ENCODE data around the gene NOX5. TPM values are rescaled to one million over a fixed set of nuclear protein-coding genes. Genes with fewer than 3 reads are reported as not detected.

NOX5 gene
- total RNA-seq, 1 experiment from 2014 or later, result 0.91 TPM

DNA sequence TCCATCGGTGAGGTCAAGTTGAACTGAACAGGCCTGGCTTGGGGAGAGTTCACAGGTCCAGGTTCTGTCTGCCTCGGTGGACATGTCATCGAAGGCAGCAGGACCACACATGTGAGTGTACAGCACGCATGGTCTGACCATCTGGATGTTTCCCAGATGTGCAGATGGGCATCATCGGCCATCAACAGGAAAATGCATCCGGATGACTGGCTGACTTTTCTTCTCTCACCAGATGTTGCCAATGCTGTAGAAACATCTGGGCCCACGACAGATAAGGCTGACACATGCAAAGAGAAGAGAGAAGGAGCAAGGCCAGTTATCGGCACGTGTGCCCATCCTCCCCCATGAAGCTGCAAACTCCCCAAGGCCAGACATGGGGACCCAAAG is 45.1 kb downstream of the NOX5 start:
- BruUV-seq (replicated peaks), result no TSS peak
- Histone ChIP-seq H2AFZ (ENCODE audit: low read depth, low read length, poor library complexity, severe bottlenecking) (peak overlapping the region; percentile 65), H3K9me2 (ENCODE audit: insufficient read depth) (no peaks in the 10 kb centered on the region), H3K27ac (ENCODE audit: low read depth, low read length) (no peak overlapping the region), H3K4me1 (ENCODE audit: control insufficient read depth in 1 of 2, insufficient read depth in 2 of 2, low read length in 2 of 2) (peaks cover 0 to 24% of the 10 kb centered on the region in 2 experiments; a peak in 2 of 4 replicates), H3K79me2 (ENCODE audit: insufficient read depth, low read length) (no peaks in the 10 kb centered on the region), H4K20me1 (ENCODE audit: insufficient read depth) (no peaks in the 10 kb centered on the region), H3K9me3 (ENCODE audit: control insufficient read depth in 1 of 2, insufficient read depth in 1 of 2, low read depth in 1 of 2, low read length in 2 of 2) (no peaks in the 10 kb centered on the region), H3K4me3 (replicated peaks in 1 of 2; ENCODE audit: low read depth in 1 of 2, low read length in 2 of 2) (no peak overlapping the region), H3K36me3 (ENCODE audit: control insufficient read depth in 1 of 2, insufficient read depth in 2 of 2, low read length in 2 of 2) (no peaks in the 10 kb centered on the region), H3K27me3 (ENCODE audit: insufficient read depth, low read length) (no peaks in the 10 kb centered on the region), H3K4me2 (ENCODE audit: low read length) (peak overlapping the region; percentile 57), H3K9ac (ENCODE audit: low read length) (no peak overlapping the region)
- ChIA-PET RAD21 (ENCODE audit: low non-redundant PET in 1 of 2, low total read pairs in 2 of 2, uncharacterized antibody in 2 of 2, unreplicated experiment in 2 of 2) (interaction anchor here (0.9 kb wide), 2 partner anchors 101 to 166 kb away, joined by 3 to 5 read pairs; no protein-coding TSS in a partner anchor), CTCF (interaction anchor here (0.8 to 2.4 kb wide), 14 partner anchors 8 to 408 kb away, joined by 3 to 18 read pairs (median 4); partner anchors contain the start of gene KIF23), POLR2A (interaction anchor here (0.9 to 1.0 kb wide), 2 partner anchors 393 to 398 kb away, joined by 3 read pairs; partner anchors contain the start of gene RPLP1)
- TF ChIP-seq EGR1 (IDR thresholded peaks at IDR 0.05; ENCODE audit: low read depth) (no peak), POLR2A (IDR thresholded peaks at IDR 0.05; ENCODE audit: borderline replicate concordance, extremely low read depth, insufficient read depth, insufficient read length) (no peak), POLR2AphosphoS5 (IDR thresholded peaks at IDR 0.05; ENCODE audit: low read depth, low read length) (no peak)
- intact Hi-C loops (cut with micrococcal nuclease), result loop anchor here (1.0 kb wide), 5 partner anchors 166 to 407 kb away; no protein-coding TSS in a partner anchor
- ATAC-seq (peak; percentile 13; the same call in 1 of the 2 replicates), DNase-seq (ENCODE audit: low read depth, low spot score) (no peak)

DNA sequence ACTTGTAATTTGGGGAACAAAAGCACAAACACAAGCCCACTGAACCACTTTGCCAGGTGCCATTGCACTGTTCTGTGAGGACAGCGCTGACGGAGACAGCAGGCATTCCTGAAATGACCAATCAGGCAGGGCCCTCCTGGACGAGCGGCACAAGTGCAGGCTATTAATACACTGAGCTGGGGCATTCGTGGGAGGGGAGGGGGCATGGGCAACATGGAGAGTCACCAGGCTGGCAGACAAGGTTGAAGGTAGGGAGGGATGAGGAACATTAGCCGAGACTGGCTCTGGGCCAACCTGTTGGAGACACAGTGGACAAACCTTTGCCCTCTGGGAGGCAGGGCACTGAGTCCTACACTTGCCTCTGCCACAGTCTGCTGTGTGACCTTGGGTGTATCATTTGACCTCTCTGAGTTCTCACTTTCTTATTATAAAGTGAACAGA is 45.6 kb downstream of the NOX5 start:
- Histone ChIP-seq H3K27ac (ENCODE audit: low read depth, low read length) (no peak overlapping the region), H3K4me1 (ENCODE audit: control insufficient read depth in 1 of 2, insufficient read depth in 2 of 2, low read length in 2 of 2) (peaks cover 0 to 24% of the 10 kb centered on the region in 2 experiments; a peak in 2 of 4 replicates), H3K9me3 (ENCODE audit: control insufficient read depth in 1 of 2, insufficient read depth in 1 of 2, low read depth in 1 of 2, low read length in 2 of 2) (no peaks in the 10 kb centered on the region), H3K9me2 (ENCODE audit: insufficient read depth) (no peaks in the 10 kb centered on the region), H3K27me3 (ENCODE audit: insufficient read depth, low read length) (no peaks in the 10 kb centered on the region), H3K9ac (ENCODE audit: low read length) (no peak overlapping the region), H2AFZ (ENCODE audit: low read depth, low read length, poor library complexity, severe bottlenecking) (no peak overlapping the region), H3K79me2 (ENCODE audit: insufficient read depth, low read length) (no peaks in the 10 kb centered on the region), H3K4me2 (ENCODE audit: low read length) (no peak overlapping the region), H3K4me3 (replicated peaks in 1 of 2; ENCODE audit: low read depth in 1 of 2, low read length in 2 of 2) (no peak overlapping the region), H4K20me1 (ENCODE audit: insufficient read depth) (no peaks in the 10 kb centered on the region), H3K36me3 (ENCODE audit: control insufficient read depth in 1 of 2, insufficient read depth in 2 of 2, low read length in 2 of 2) (no peaks in the 10 kb centered on the region)
- ATAC-seq (no peak), DNase-seq (ENCODE audit: low read depth, low spot score) (no peak)
- no TSS peak for BruUV-seq (replicated peaks)
- ChIA-PET RAD21 (ENCODE audit: low non-redundant PET in 1 of 2, low total read pairs in 2 of 2, uncharacterized antibody in 2 of 2, unreplicated experiment in 2 of 2) (interaction anchor here in 1 of 2 experiments (0.6 kb wide), 1 partner anchor 334 kb away, joined by 4 read pairs; no protein-coding TSS in a partner anchor), POLR2A (no interaction called here), CTCF (interaction anchor here (1.1 to 2.4 kb wide), 5 partner anchors 7 to 403 kb away, joined by 4 to 18 read pairs (median 6); no protein-coding TSS in a partner anchor)
- intact Hi-C loops (cut with micrococcal nuclease), result no loop called here
- TF ChIP-seq ZFX (IDR thresholded peaks at IDR 0.05), result no peak
- no peak for TF ChIP-seq SIN3A (IDR thresholded peaks at IDR 0.05; ENCODE audit: low read depth)
- TF ChIP-seq CEBPB (IDR thresholded peaks at IDR 0.05; ENCODE audit: low read depth), result no peak
- TF ChIP-seq, protein P1, sequence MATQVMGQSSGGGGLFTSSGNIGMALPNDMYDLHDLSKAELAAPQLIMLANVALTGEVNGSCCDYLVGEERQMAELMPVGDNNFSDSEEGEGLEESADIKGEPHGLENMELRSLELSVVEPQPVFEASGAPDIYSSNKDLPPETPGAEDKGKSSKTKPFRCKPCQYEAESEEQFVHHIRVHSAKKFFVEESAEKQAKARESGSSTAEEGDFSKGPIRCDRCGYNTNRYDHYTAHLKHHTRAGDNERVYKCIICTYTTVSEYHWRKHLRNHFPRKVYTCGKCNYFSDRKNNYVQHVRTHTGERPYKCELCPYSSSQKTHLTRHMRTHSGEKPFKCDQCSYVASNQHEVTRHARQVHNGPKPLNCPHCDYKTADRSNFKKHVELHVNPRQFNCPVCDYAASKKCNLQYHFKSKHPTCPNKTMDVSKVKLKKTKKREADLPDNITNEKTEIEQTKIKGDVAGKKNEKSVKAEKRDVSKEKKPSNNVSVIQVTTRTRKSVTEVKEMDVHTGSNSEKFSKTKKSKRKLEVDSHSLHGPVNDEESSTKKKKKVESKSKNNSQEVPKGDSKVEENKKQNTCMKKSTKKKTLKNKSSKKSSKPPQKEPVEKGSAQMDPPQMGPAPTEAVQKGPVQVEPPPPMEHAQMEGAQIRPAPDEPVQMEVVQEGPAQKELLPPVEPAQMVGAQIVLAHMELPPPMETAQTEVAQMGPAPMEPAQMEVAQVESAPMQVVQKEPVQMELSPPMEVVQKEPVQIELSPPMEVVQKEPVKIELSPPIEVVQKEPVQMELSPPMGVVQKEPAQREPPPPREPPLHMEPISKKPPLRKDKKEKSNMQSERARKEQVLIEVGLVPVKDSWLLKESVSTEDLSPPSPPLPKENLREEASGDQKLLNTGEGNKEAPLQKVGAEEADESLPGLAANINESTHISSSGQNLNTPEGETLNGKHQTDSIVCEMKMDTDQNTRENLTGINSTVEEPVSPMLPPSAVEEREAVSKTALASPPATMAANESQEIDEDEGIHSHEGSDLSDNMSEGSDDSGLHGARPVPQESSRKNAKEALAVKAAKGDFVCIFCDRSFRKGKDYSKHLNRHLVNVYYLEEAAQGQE (IDR thresholded peaks at IDR 0.05; ENCODE audit: low read depth), result no peak
- no peak for TF ChIP-seq FOSL1 (IDR thresholded peaks at IDR 0.05; ENCODE audit: low read depth)
- TF ChIP-seq EGR1 (IDR thresholded peaks at IDR 0.05; ENCODE audit: low read depth), result no peak
- no peak for TF ChIP-seq POLR2AphosphoS5 (IDR thresholded peaks at IDR 0.05; ENCODE audit: low read depth, low read length)
- TF ChIP-seq, protein P2, sequence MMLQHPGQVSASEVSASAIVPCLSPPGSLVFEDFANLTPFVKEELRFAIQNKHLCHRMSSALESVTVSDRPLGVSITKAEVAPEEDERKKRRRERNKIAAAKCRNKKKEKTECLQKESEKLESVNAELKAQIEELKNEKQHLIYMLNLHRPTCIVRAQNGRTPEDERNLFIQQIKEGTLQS (IDR thresholded peaks at IDR 0.05), result no peak
- TF ChIP-seq EZH2 (IDR thresholded peaks at IDR 0.05), result no peak
- TF ChIP-seq JUND (IDR thresholded peaks at IDR 0.05), result no peak
